ENCODE data around the gene DRD2.

- TF ChIP-seq TAF1 (IDR thresholded peaks at IDR 0.05; ENCODE audit: low read depth, low read length) (no peak), POLR2A (IDR thresholded peaks at IDR 0.05; ENCODE audit: low read depth, low read length) (no peak)
Measured at GRCh38 chr11:113417428-113417827, 57.8 kb downstream of the DRD2 start.
